Frontal cortex (tissue), 4 donors: ENCODE data around the gene TPP2. TPM values are rescaled to one million over a fixed set of nuclear protein-coding genes. Genes with fewer than 3 reads are reported as not detected.

Experiments
- DNase-seq, 2 donors: peaks; one replicate each; pipeline ENCODE4 v3.0.0; 2012; ENCODE audit warnings: low spot score in 2 of 2
- FAIRE-seq: peaks from 2 replicates; lab custom pipeline; 2012; peaks lifted over from hg19 to GRCh38; lab: Jason Lieb, UNC
- total RNA-seq: library from RNA; depleted of rRNA; stranded (reverse); fragments of >200 nt; gene quantifications from one replicate; pipeline ENCODE4 v1.2.3, GENCODE V29; 2014
- donor health status: control.
- donor health status: control.
- donor health status: control.

Gene TPP2
- total RNA-seq, result 57.5 TPM

- DNase-seq (peak; percentile 94 to 97), FAIRE-seq (no peak)
Observed at GRCh38 chr13:102596147-102597028, at the start of gene TPP2. Gene TPP2 (plus strand): TSS chr13:102596986. CDS start chr13:102597039, 53 bp downstream.

GRCh38 chr13:102548811-102549210, 48.0 kb upstream of the TPP2 start:
- FAIRE-seq (no peak), DNase-seq (no peak)

GRCh38 chr13:102550507-102550906, 46.3 kb upstream of the TPP2 start:
- FAIRE-seq, result no peak
- no peak for DNase-seq

- peak; percentile 36 for FAIRE-seq
- DNase-seq, result peak in 1 of 2 donors; percentile 22
Observed at GRCh38 chr13:102555914-102556553, 40.8 kb upstream of the TPP2 start.

GRCh38 chr13:102556806-102557205, 40.0 kb upstream of the TPP2 start:
- FAIRE-seq (no peak), DNase-seq (no peak)

- DNase-seq (no peak), FAIRE-seq (no peak)
Observed at GRCh38 chr13:102558029-102558428, 38.8 kb upstream of the TPP2 start.

- DNase-seq (no peak), FAIRE-seq (no peak)
Observed at GRCh38 chr13:102561933-102562332, 34.9 kb upstream of the TPP2 start.

GRCh38 chr13:102563267-102563666, 33.5 kb upstream of the TPP2 start:
- FAIRE-seq (no peak), DNase-seq (no peak)

GRCh38 chr13:102564564-102564963, 32.2 kb upstream of the TPP2 start:
- DNase-seq (no peak), FAIRE-seq (no peak)

GRCh38 chr13:102566513-102566912, 30.3 kb upstream of the TPP2 start:
- no peak for DNase-seq
- no peak for FAIRE-seq

- FAIRE-seq (no peak), DNase-seq (no peak)
Observed at GRCh38 chr13:102567857-102568256, 28.9 kb upstream of the TPP2 start.

GRCh38 chr13:102569488-102569887, 27.3 kb upstream of the TPP2 start:
- FAIRE-seq (no peak), DNase-seq (no peak)

- FAIRE-seq (no peak), DNase-seq (no peak)
Observed at GRCh38 chr13:102571075-102571474, 25.7 kb upstream of the TPP2 start.

GRCh38 chr13:102572323-102572722, 24.5 kb upstream of the TPP2 start:
- FAIRE-seq, result no peak

GRCh38 chr13:102580552-102581169, 16.1 kb upstream of the TPP2 start:
- peak; percentile 98 for FAIRE-seq
- peak in 1 of 2 donors; percentile 40 for DNase-seq

More at GRCh38 chr13:102572323-102572722, 24.5 kb upstream of the TPP2 start:
- no peak for DNase-seq

- DNase-seq (no peak), FAIRE-seq (no peak)
Observed at GRCh38 chr13:102582256-102582655, 14.5 kb upstream of the TPP2 start.

- DNase-seq (no peak), FAIRE-seq (no peak)
Observed at GRCh38 chr13:102584434-102584833, 12.4 kb upstream of the TPP2 start.

- DNase-seq (no peak), FAIRE-seq (no peak)
Observed at GRCh38 chr13:102586615-102587014, 10.2 kb upstream of the TPP2 start.

- no peak for FAIRE-seq
Observed at GRCh38 chr13:102587916-102588315, 8.9 kb upstream of the TPP2 start.

GRCh38 chr13:102589301-102589822, 7.4 kb upstream of the TPP2 start:
- FAIRE-seq (no peak), DNase-seq (no peak)

More at GRCh38 chr13:102587916-102588315, 8.9 kb upstream of the TPP2 start:
- DNase-seq, result no peak
